H1 (cell line): Measurements from ENCODE around the gene CTCF. TPM values are rescaled to one million over a fixed set of nuclear protein-coding genes. Genes with fewer than 3 reads are reported as not detected.

ENCODE experiments used
- CTCF ChIA-PET: fragments of 300-600 bp; sonication (Branson Sonifier 250); formaldehyde crosslinking; loops from one replicate; lab custom pipeline; 2021; ENCODE audit not compliant: partially characterized antibody; lab: Charles Lee
- POLR2A ChIA-PET: fragments of 300-600 bp; sonication (Branson Sonifier 250); formaldehyde crosslinking; loops from one replicate; lab custom pipeline; 2021; ENCODE audit warnings: inconsistent platforms; ENCODE audit not compliant: partially characterized antibody; lab: Charles Lee
- DNase-seq, 2 experiments: peaks; one replicate each; pipeline versions ENCODE4 v3.0.0 to v3.0.0-alpha.2; 2010 to 2022; ENCODE audit warnings: low spot score in 2 of 2, low read depth in 1 of 2, mixed read lengths in 1 of 2
- FAIRE-seq: peaks from 2 replicates; lab custom pipeline; 2011; peaks lifted over from hg19 to GRCh38; lab: Jason Lieb, UNC
- H2AFZ ChIP-seq: 2 replicates; pipeline ENCODE4 v1.8.1; 2012; ENCODE audit warnings: low read length, inconsistent platforms
- H2AK5ac ChIP-seq: 2 replicates; pipeline ENCODE4 v1.6.1; 2013; ENCODE audit warnings: low read depth, low read length
- H2BK120ac ChIP-seq: replicated peaks from 2 replicates; pipeline ENCODE3; 2013; ENCODE audit warnings: low read depth, low read length, inconsistent platforms
- H2BK12ac ChIP-seq: 2 replicates; pipeline ENCODE4 v1.6.1; 2013; ENCODE audit warnings: low read depth, low read length
- H2BK15ac ChIP-seq: 2 replicates; pipeline ENCODE4 v1.6.1; 2013; ENCODE audit warnings: low read length
- H2BK20ac ChIP-seq: 2 replicates; pipeline ENCODE4 v1.6.1; 2013; ENCODE audit warnings: low read length
- H2BK5ac ChIP-seq: 2 replicates; pipeline ENCODE4 v1.6.1; 2013; ENCODE audit warnings: low read depth, low read length
- H3K14ac ChIP-seq: 2 replicates; pipeline ENCODE4 v1.6.1; 2013; ENCODE audit warnings: inconsistent platforms; ENCODE audit not compliant: insufficient read length
- H3K18ac ChIP-seq: 2 replicates; pipeline ENCODE4 v1.6.1; 2013; ENCODE audit warnings: low read length; ENCODE audit errors: extremely low read depth
- H3K23ac ChIP-seq: 2 replicates; pipeline ENCODE4 v1.6.1; 2013; ENCODE audit warnings: inconsistent platforms; ENCODE audit not compliant: insufficient read length
- H3K23me2 ChIP-seq: 2 replicates; pipeline ENCODE4 v1.6.1; 2013; ENCODE audit warnings: low read depth, low read length
- H3K27ac ChIP-seq: 2 replicates; pipeline ENCODE4 v1.6.1; 2011; ENCODE audit warnings: low read depth, low read length, inconsistent platforms
- H3K27me3 ChIP-seq, 4 experiments: replicated peaks in 1 of 4; 1 replicate in 1 of 4; 2 replicates in 3 of 4; pipeline versions ENCODE4 v1.6.1 to v1.8.1; 2011 to 2013; ENCODE audit warnings: low read length in 3 of 4, mild to moderate bottlenecking in 3 of 4, inconsistent platforms in 2 of 4, mixed read lengths in 2 of 4, moderate library complexity in 1 of 4; ENCODE audit not compliant: control insufficient read depth in 3 of 4, insufficient read depth in 3 of 4; ENCODE audit errors: extremely low read depth in 1 of 4
- H3K36me3 ChIP-seq, 4 experiments: 2 replicates each; pipeline versions ENCODE4 v1.6.1 to v1.8.1; 2011 to 2013; ENCODE audit warnings: mild to moderate bottlenecking in 4 of 4, low read length in 3 of 4, moderate library complexity in 2 of 4, control low read depth in 1 of 4, inconsistent platforms in 1 of 4; ENCODE audit not compliant: insufficient read depth in 4 of 4, control insufficient read depth in 2 of 4
- H3K4ac ChIP-seq: replicated peaks from 2 replicates; pipeline ENCODE3; 2013; ENCODE audit warnings: low read length, low read depth, mixed read lengths, inconsistent platforms; ENCODE audit not compliant: insufficient read length
- H3K4me1 ChIP-seq, 4 experiments: replicated peaks in 1 of 4; 1 replicate in 1 of 4; 2 replicates in 3 of 4; pipeline versions ENCODE4 v1.6.1 to v1.8.1; 2011 to 2013; ENCODE audit warnings: low read length in 3 of 4, inconsistent platforms in 2 of 4, mixed read lengths in 1 of 4; ENCODE audit not compliant: insufficient read depth in 4 of 4, control insufficient read depth in 3 of 4
- H3K4me2 ChIP-seq, 2 experiments: 2 replicates each; pipeline versions ENCODE4 v1.6.1 to v1.8.1; 2011 to 2013; ENCODE audit warnings: low read depth in 2 of 2, low read length in 2 of 2, control low read depth in 1 of 2, inconsistent platforms in 1 of 2, mild to moderate bottlenecking in 1 of 2; ENCODE audit not compliant: insufficient read depth in 1 of 2
- H3K4me3 ChIP-seq, 4 experiments: fragments of 200-600, 300-600 bp in 1 of 4; sonication (generic), shearing (Covaris generic), sonication (Bioruptor Twin) in 1 of 4; 2 replicates each; pipeline versions ENCODE4 v1.5.1 to v1.8.1; 2011 to 2016; ENCODE audit warnings: low read length in 4 of 4, low read depth in 3 of 4, control low read depth in 2 of 4, inconsistent platforms in 2 of 4, mild to moderate bottlenecking in 2 of 4, mixed read lengths in 1 of 4, moderate library complexity in 1 of 4; ENCODE audit not compliant: insufficient read depth in 2 of 4; ENCODE audit errors: extremely low read depth in 1 of 4
- H3K56ac ChIP-seq: replicated peaks from 2 replicates; pipeline ENCODE3; 2013; ENCODE audit warnings: low read depth, mild to moderate bottlenecking, mixed read lengths, low read length, inconsistent platforms; ENCODE audit not compliant: insufficient read length
- H3K79me1 ChIP-seq: 2 replicates; pipeline ENCODE4 v1.6.1; 2013; ENCODE audit warnings: low read depth, low read length, control low read depth
- H3K79me2 ChIP-seq, 2 experiments: 2 replicates each; pipeline versions ENCODE4 v1.6.1 to v1.8.1; 2012 to 2013; ENCODE audit warnings: low read length in 2 of 2, mild to moderate bottlenecking in 2 of 2, inconsistent platforms in 1 of 2; ENCODE audit not compliant: insufficient read depth in 2 of 2, control insufficient read depth in 1 of 2
- H3K9ac ChIP-seq, 4 experiments: replicated peaks in 1 of 4; 1 replicate in 1 of 4; 2 replicates in 3 of 4; pipeline versions ENCODE4 v1.6.1 to v1.8.1; 2011 to 2013; ENCODE audit warnings: low read depth in 3 of 4, low read length in 3 of 4, control low read depth in 2 of 4, mild to moderate bottlenecking in 2 of 4, moderate library complexity in 2 of 4, inconsistent platforms in 1 of 4; ENCODE audit errors: extremely low read depth in 1 of 4
- H3K9me3 ChIP-seq, 2 experiments: 2 replicates each; pipeline versions ENCODE4 v1.6.1 to v1.8.1; 2012 to 2013; ENCODE audit warnings: mild to moderate bottlenecking in 2 of 2, moderate library complexity in 2 of 2, control low read depth in 1 of 2, inconsistent platforms in 1 of 2, low read depth in 1 of 2, low read length in 1 of 2, mixed read lengths in 1 of 2; ENCODE audit not compliant: insufficient read depth in 2 of 2
- H4K20me1 ChIP-seq, 2 experiments: replicated peaks in 1 of 2; 2 replicates each; pipeline versions ENCODE3 to v1.8.1; 2011 to 2013; ENCODE audit warnings: inconsistent platforms in 2 of 2, low read length in 2 of 2, mild to moderate bottlenecking in 1 of 2; ENCODE audit not compliant: insufficient read depth in 2 of 2, control insufficient read depth in 1 of 2
- H4K5ac ChIP-seq: 2 replicates; pipeline ENCODE4 v1.6.1; 2013; ENCODE audit warnings: low read length, low read depth, mixed read lengths, inconsistent platforms; ENCODE audit not compliant: insufficient read length
- H4K8ac ChIP-seq: 2 replicates; pipeline ENCODE4 v1.8.0; 2013; ENCODE audit warnings: mild to moderate bottlenecking, moderate library complexity, low read length, inconsistent platforms; ENCODE audit not compliant: insufficient read depth; ENCODE audit errors: extremely low read depth
- H4K91ac ChIP-seq: replicated peaks from 2 replicates; pipeline ENCODE3; 2013; ENCODE audit warnings: low read length, mixed read lengths, inconsistent platforms; ENCODE audit not compliant: insufficient read length
- ASH2L ChIP-seq: fragments of 200-600, 300-600 bp; sonication (generic); IDR thresholded peaks from one replicate; pipeline ENCODE4 v1.7.1; 2017; ENCODE audit warnings: low read length
- BACH1 ChIP-seq: IDR thresholded peaks from 2 replicates; pipeline ENCODE4 v1.6.1; 2012; ENCODE audit warnings: low read length, improper control_type of control experiment
- RNF2 ChIP-seq: fragments of 200-900, 300-1000 bp; sonication (generic); IDR thresholded peaks from 2 replicates; pipeline ENCODE4 v1.7.1; 2016; ENCODE audit warnings: borderline replicate concordance, low read depth, mild to moderate bottlenecking, antibody characterized with exemption, low read length; ENCODE audit not compliant: poor library complexity, severe bottlenecking; ENCODE audit errors: missing control alignments
- RXRA ChIP-seq: IDR thresholded peaks from 2 replicates; pipeline ENCODE4 v1.6.1; 2011; ENCODE audit warnings: low read depth, mild to moderate bottlenecking, low read length, moderate library complexity; ENCODE audit not compliant: insufficient read depth
- SIN3A ChIP-seq, 2 experiments: IDR thresholded peaks in 1 of 2; conservative IDR thresholded peaks in 1 of 2; 2 replicates each; pipeline ENCODE4 v1.6.1; 2011 to 2012; ENCODE audit warnings: low read length in 2 of 2, improper control_type of control experiment in 1 of 2, low read depth in 1 of 2, mild to moderate bottlenecking in 1 of 2
- SP2 ChIP-seq: IDR thresholded peaks from 2 replicates; pipeline ENCODE4 v1.6.1; 2012; ENCODE audit warnings: mild to moderate bottlenecking, low read length, inconsistent platforms
- WGBS, 2 experiments: shearing (Covaris generic) in 1 of 2; methylation state at CpG; one replicate each; pipeline versions ENCODE4 v1.1.6 to v1.1.7; 2013 to 2015; ENCODE audit warnings: low lambda C conversion rate in 2 of 2, mixed read lengths in 2 of 2, inconsistent platforms in 1 of 2, low coverage in 1 of 2, missing lambda C conversion rate in 1 of 2; ENCODE audit not compliant: insufficient replicate concordance in 2 of 2, insufficient coverage in 1 of 2, insufficient read length in 1 of 2; ENCODE audit errors: extremely low coverage in 1 of 2, missing lambda C conversion rate in 1 of 2; 5-methylcytosine and 5-hydroxymethylcytosine counted together
- polyA plus RNA-seq, 7 experiments: library from polyadenylated mRNA; depleted of rRNA in 3 of 7; stranded (reverse) in 5 of 7; unstranded in 2 of 7; fragments of >200 nt in 5 of 7; fragments of 200-250 nt in 2 of 7; gene quantifications; 1 replicate in 5 of 7; 2 replicates in 1 of 7; 4 replicates in 1 of 7; pipeline versions ENCODE4 v1.2.1 to v1.2.3, GENCODE V29; 2011 to 2013; ENCODE audit warnings: missing spikeins in 2 of 7, mixed read lengths in 2 of 7
- total RNA-seq: library from RNA; stranded (reverse); fragmentation: NEBNext Ultra II Directional; extraction: Animal tissue kit (Norgen Biotek cat#: 25700); gene quantifications from 2 replicates; pipeline ENCODE4 v1.2.1, GENCODE V29; 2021

Gene CTCF
- total and polyA plus RNA-seq, 2 of the 8 experiments (the other 6 are each of a cell fraction or from before 2014, with no cell fraction given): 32.4 to 66.0 TPM

DNA sequence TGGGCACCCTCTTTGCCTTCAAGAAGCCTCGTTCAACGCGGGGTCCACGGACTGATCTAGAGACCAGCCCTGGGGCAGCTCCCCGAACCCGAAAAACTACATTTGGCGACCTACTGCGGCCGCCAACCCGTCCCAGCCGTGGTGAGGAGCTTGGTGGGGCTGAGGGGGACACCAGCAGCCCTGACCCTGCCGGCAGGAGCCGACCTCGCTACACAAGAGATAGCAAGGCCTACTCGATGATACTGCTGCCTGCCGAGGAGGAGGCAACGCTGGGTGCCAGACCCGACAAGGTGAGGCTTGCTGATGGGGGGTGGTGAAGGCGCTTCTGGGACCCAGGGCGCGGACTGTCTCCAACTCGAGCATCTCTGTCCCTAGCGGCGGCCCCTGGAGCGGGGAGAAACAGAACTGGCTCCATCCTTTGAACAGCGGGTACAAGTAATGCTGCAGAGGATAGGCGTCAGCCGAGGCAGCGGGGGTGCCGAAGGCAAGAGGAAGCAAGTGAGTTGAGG lies 92.1 kb downstream of the CTCF start:
- CTCF ChIA-PET: interaction anchor here (1.0 to 18.0 kb wide), 5 partner anchors 8 to 140 kb away, joined by 3 to 202 read pairs (median 4); partner anchors contain the start of genes ACD, C16orf86, ENKD1 and PARD6A
- H2BK120ac ChIP-seq: no peak overlapping the region
- peaks cover 0 to 4% (median 2%) of the 10 kb centered on the region in 4 experiments; a peak in 1 of 8 replicates for H3K36me3 ChIP-seq
- no peak overlapping the region for H3K14ac ChIP-seq
- H3K79me1 ChIP-seq: no peaks in the 10 kb centered on the region; the same call in 1 of the 2 replicates
- H3K4me1 ChIP-seq: peaks cover 0 to 14% (median 6%) of the 10 kb centered on the region in 4 experiments; a peak in 5 of 7 replicates
- no peak overlapping the region for H4K5ac ChIP-seq
- H3K4me3 ChIP-seq: no peak overlapping the region
- no peak overlapping the region for H3K27ac ChIP-seq
- no peak overlapping the region for H2BK12ac ChIP-seq
- no peak overlapping the region for H3K4ac ChIP-seq
- no peak overlapping the region; a peak in 1 of 4 replicates for H3K4me2 ChIP-seq
- FAIRE-seq: no peak
- peak overlapping the region; percentile 14; the same call in 1 of the 2 replicates for H4K8ac ChIP-seq
- H2AFZ ChIP-seq: no peak overlapping the region
- H3K27me3 ChIP-seq: peaks cover 0 to 13% (median 10%) of the 10 kb centered on the region in 4 experiments; a peak in 4 of 7 replicates
- no peak overlapping the region for H4K91ac ChIP-seq
- no peaks in the 10 kb centered on the region for H3K9me3 ChIP-seq
- H3K23me2 ChIP-seq: peaks cover 5% of the 10 kb centered on the region; the same call in 1 of the 2 replicates
- H2BK15ac ChIP-seq: no peak overlapping the region
- TF ChIP-seq RNF2 (no peak), SP2 (no peak), RXRA (no peak), SIN3A (conservative IDR thresholded peaks at IDR 0.05 in 1 of 2, IDR thresholded peaks at IDR 0.05 in 1 of 2; ENCODE audit: low read depth in 1 of 2, low read length in 2 of 2) (no peak), ASH2L (no peak), BACH1 (no peak)
- H2AK5ac ChIP-seq: no peak overlapping the region
- H3K23ac ChIP-seq: no peak overlapping the region
- no peak overlapping the region for H3K18ac ChIP-seq
- no peak overlapping the region for H3K9ac ChIP-seq
- H2BK5ac ChIP-seq: no peak overlapping the region
- no peak for DNase-seq
- POLR2A ChIA-PET: no interaction called here
- no peak overlapping the region for H3K56ac ChIP-seq
- peaks cover 5 to 18% of the 10 kb centered on the region in 2 experiments for H4K20me1 ChIP-seq
- no peaks in the 10 kb centered on the region for H3K79me2 ChIP-seq
- WGBS, 2 experiments: 90% methylated on average over 30 of the region's 30 CpGs; no CpG with 5 or more reads in 1 of the 2 experiments
- H2BK20ac ChIP-seq: no peak overlapping the region
